Activated naive CD4-positive, alpha-beta T cell treated with anti-CD3 and anti-CD28 coated beads, Interleukin-2, amount 50 U/mL, for 16 hours (primary cell): Measurements from ENCODE around the gene RFC4.
"Not testable (repeated sequence)": the region's sequence is repeated elsewhere in the genome, so short reads cannot be mapped to it uniquely, and the experiment has no call there.

Experiments
- DNase-seq: peaks from one replicate; pipeline ENCODE4 v3.0.0-alpha.2; 2020

Gene RFC4

DNA sequence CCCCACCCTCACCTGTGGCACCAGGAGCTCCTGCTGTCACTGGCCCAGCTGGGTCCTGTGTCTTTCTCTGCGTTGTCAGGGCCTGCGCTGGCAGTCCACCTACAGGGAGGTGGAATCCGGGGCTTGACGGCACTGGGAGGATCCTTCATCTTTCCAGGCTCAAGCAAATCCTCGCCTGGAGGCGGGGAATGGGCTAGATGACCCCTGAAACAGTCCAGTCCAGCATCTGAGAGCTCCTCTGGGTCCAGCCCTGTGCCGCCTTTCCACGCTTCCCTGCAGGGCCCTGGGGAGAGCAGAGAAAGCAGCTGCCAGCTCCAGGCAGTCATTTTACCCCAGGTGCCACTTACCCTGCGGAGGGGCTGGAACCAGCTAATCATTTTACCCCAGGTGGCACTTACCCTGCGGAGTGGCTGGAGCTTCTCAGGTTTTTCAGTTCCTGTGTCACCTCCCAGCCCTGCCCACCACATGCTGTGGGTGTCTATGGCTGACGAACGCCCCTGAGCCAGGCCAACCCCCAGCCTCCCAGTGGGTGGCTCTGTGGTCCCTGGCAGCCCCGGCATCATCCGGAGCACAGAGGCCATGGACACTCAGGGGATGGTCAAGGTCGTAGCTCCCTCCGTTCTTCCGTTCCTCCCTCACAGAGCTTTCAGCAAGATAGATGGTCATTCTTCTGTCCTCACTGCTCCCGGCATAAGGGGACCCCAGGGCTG lies 18.3 kb upstream of the RFC4 start:
- DNase-seq = no peak

DNA sequence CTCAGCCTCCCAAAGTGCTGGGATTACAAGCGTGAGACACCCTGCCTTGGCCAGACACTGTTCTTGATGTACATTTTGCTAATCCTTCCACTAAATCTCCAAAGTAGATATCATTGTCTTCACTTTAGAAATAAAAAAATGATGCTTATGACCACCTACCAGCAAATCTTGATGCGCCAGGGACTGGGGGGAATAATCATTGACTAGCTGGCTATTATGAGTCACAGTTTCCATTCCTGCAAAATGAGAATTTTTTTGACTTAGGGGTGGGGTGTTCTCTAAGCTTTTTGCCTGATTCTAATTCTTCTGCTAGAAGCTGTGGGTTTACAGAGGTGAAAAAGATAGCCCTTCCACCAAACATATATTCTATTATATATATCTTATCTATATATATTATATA lies 17.1 kb upstream of the RFC4 start:
- no peak for DNase-seq

- not testable (repeated sequence) for DNase-seq
Measured at GRCh38 chr3:186822388-186822759, 16.1 kb upstream of the RFC4 start.

DNA sequence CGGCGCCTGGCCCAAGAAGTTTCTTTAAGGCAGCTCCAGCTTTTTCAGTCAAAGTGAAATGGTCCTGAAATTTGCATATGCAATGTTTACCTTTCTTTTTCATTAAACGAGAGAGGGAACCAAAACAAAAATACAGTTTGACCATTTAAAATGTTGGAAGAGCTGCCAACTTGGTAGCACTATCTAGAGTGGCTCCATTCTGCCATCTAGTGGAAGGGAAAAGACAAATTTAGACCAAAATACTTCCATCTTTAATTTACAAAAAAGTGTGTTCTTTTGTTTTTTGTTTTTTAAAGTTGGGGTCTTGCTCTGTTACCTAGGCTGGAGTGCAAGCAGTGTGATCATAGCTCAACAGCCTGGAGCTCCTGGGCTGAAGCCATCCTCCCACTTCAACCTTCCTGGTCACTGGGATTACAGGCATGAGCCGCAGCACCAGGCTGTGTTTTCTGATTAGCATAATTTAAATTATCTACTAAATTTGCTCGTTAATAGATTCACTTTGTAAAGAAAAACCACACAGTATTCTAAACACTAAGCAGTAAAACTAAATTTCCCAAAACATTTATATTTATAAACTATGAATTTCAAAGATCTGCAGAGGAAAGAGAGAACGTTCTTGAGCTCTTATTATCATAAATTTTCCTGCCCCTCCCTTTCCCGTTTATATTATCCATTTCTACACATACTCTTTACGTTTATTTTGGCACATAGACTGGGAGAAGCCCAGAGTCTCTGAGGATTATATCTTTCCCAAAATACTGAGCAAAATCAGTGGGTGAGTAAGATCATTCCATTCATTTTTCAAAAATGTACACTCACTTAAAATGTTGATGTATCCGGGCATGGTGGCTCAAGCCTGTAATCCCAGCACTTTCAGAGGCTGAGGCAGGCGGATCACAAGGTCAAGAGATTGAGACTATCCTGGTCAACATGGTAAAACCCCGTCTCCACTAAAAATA lies 15.4 kb upstream of the RFC4 start:
- DNase-seq = no peak

- no peak for DNase-seq
Measured at GRCh38 chr3:186818956-186819355, 12.7 kb upstream of the RFC4 start.

DNA sequence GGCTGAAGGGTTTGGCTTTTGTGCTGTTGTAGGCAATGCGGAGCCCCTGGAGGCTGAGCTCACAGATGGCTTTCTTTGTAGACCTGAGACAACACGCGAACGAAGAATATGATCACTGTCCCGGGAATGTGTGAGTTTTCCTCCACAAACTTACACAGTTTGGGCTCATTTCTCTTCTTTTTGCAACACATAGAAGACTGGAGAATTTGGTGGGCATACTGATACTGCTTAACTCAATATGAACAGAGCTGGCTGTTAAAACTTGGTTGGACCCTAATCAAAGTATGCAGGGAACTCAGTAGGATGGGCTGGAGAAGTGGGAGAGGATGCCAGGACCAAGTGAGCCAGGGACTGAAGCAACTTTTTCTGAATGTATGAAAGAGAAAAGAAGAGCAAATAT lies 12.2 kb upstream of the RFC4 start:
- no peak for DNase-seq

DNA sequence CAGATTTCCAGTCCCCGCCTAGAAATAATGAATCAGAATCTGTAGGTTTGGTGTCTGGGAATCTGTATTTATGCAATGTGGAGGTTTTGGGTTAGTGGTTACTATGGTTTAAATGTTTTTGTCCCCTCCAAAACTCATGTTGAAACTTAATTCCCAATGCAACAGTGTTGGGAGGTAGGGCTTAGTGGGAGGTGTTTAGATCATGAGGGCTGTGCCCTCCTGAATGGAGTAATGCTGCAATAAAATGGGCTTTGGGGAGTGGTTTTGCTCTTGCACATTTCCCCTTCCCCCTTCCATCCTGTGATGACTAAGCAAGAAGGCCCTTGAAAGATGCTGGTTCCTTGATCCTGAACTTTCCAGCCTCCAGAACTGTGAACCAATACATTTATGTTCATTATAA lies 9.2 kb upstream of the RFC4 start:
- no peak for DNase-seq

DNA sequence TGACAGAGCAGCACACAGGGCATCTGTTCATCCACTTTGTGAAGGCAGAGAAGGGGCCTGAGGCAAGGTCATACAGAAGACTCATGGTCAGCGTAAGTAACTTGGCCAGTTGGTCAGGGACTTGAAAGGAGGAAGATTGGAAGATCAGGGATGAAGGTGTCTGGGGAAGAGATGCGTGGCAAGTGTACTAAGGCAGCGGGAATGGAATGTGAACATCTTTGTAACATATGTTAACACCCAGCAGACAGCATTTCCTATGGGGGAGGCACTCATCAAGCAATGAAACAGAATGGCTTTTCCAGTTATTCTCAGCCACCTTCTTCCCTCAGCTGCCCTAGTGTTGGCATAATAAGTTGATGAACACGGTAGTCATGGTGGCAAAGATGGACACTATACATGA lies 7.8 kb upstream of the RFC4 start:
- DNase-seq = no peak

- DNase-seq = not testable (repeated sequence)
Measured at GRCh38 chr3:186811313-186811712, 5.0 kb upstream of the RFC4 start.

GRCh38 chr3:186810336-186810996 lies 4.2 kb upstream of the RFC4 start:
- DNase-seq = no peak

DNA sequence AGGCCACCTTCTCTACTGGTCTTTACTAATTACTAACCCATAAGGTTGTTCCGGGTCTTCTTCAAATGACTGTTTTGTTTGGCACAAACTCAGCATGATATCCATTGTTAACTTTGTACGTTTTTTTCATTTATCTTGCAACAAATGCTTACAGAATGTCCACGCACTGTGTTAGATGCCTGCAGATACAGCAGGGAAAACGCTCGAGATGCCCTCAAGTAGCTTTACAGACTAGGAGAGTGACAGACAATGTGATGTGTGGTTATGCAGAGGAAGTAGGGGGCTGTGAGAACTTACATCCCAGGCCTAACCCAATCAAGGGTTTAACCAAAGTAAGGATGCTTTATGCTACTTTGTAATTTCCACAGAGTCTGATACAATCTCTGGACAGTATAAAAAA lies 949 bp upstream of the RFC4 start:
- DNase-seq = no peak

- DNase-seq = not testable (repeated sequence)
Measured at GRCh38 chr3:186803447-186803846, 2.8 kb downstream of the RFC4 start.

- no peak for DNase-seq
Measured at GRCh38 chr3:186802701-186803100, 3.6 kb downstream of the RFC4 start.

DNA sequence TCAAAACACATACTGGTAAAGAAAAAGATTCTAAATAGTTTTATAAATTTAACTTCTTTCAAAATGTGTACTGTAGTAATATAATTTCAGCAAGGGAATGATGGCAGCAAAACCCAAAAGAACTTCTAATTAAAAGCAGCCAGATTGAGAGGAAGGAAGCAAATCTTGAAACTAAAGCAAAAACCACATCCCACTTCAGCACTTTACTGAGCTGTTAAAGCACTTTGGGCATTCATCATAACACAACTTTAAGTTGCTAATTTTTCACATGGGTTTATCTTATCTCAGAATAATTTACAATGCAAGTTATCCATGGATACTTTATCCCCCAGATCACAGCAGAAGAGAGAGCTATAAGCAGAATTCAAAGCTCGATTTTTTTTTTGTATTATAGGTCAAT lies 6.0 kb downstream of the RFC4 start:
- DNase-seq = no peak

DNA sequence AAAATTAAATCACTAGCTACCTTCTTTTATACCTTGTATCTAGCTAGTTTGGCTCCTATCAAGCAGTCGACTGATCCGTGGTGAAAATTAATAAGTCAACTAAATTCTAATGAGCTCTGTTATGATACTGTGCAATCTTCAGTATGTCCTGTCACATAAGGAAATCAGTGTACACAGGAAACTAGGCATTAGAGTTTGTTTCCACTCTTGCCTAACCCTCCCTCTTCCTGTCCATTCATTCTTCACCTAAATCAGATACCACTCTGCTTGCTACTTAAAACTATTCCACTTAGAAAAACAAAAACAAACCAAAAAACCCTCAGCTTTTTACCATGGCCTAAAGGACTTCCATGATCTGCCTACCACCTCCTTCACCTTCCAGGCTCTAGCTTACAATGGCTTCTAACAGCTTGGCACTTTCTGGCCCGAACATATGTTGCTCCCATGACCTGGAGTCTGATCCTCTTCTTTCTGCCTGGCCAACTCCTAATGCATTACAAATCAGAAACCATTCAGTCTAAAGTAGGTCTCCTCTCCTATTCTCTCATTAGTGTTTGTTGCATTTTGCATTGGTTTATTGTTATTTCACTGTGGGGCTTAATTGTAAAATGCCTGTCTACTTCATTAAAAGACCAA lies 7.9 kb downstream of the RFC4 start:
- no peak for DNase-seq

GRCh38 chr3:186790261-186790981 lies 15.9 kb downstream of the RFC4 start:
- peak; percentile 32 for DNase-seq

GRCh38 chr3:186789554-186790260 lies 16.6 kb downstream of the RFC4 start:
- DNase-seq = no peak

DNA sequence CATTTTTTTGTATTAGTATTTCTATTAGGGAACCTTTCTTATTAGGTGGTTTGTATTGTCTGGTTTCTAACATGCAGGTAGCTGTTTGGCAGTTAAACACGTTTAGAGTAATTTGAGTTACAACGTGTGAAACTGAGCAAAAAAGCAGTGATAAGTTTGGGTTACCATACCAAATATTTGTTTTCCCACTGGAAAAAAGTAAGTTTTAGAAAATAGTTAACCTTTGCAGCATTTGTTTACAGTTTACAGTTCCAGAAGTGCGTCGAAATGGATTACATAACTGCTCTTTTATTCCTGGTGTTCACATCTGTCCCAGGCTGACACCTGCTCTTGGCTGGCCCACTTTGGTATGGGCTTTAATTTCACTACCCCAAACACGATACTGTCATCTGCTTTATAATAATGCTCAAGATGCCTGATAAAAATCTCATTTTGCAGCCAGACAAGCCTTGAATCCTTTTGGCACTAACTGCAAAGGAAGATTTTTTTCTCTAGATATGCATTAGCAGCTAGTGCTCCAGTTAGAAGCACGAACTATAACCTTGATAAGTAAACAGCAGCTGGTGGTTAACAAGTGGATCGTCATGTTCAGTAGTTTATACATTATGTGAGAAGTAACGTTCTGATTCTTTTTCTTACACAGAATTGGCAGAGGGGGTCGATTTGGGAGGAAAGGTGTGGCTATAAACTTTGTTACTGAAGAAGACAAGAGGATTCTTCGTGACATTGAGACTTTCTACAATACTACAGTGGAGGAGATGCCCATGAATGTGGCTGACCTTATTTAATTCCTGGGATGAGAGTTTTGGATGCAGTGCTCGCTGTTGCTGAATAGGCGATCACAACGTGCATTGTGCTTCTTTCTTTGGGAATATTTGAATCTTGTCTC lies 17.6 kb downstream of the RFC4 start:
- DNase-seq = no peak

DNA sequence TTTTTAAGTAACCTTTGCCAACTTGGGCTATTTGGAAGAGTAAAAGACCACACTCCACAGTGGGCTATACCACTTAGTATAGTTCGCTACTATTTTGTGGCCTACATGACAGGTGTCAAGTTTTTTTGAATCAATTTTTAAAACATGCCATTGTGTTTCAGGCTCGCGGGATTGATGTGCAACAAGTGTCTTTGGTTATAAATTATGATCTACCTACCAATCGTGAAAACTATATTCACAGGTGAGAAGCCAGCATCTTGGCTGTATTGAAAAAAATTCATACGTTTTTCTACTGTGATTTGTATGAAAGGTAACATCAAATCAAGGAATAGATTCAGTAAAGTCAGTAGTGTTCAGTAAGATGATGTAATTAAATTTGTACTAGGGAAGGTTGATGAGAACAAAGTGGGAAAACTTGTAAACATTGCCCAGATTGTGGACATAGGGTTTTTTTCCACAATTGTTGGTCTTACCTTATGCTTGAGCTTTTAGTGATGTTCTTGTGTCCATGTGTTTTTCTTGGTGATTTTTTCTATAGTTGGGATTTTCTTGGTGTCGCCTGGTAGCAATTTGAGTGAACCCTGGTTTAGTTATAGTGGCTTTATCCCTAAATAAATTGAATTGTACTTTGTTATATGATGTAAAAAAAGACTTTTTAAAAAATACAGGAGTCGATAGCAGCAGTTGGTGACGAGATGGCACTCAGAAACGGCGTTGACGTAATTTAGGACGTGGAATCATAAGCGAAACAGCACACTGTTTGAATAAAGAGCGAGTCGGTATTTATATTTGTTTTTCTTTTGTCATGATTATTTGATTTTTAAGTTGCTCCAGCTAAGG lies 18.4 kb downstream of the RFC4 start:
- DNase-seq = no peak

- no peak for DNase-seq
Measured at GRCh38 chr3:186786922-186787321, 19.4 kb downstream of the RFC4 start.
